Colonic mucosa (tissue), 4 donors: ENCODE results near the gene DNPEP. TPM values are rescaled to one million over a fixed set of nuclear protein-coding genes. Genes with fewer than 3 reads are reported as not detected.

Experiments
- DNase-seq: peaks from one replicate; pipeline ENCODE4 v3.0.0-alpha.2; 2020
- H3K27ac ChIP-seq: fragments of 200-600 bp; one replicate; pipeline ENCODE4 v1.8.0; 2021
- H3K27me3 ChIP-seq: fragments of 200-600 bp; one replicate; pipeline ENCODE4 v1.8.0; 2021
- H3K36me3 ChIP-seq: fragments of 200-600 bp; one replicate; pipeline ENCODE4 v1.8.0; 2021
- H3K4me1 ChIP-seq: fragments of 200-600 bp; one replicate; pipeline ENCODE4 v1.8.0; 2021; ENCODE audit warnings: mild to moderate bottlenecking
- H3K4me3 ChIP-seq: fragments of 200-600 bp; one replicate; pipeline ENCODE4 v1.8.0; 2021
- H3K9ac ChIP-seq, 2 donors: one replicate each; pipeline ENCODE4 v1.7.0; 2013; ENCODE audit warnings: control low read depth in 2 of 2, low read depth in 2 of 2, low read length in 2 of 2
- H3K9me3 ChIP-seq: fragments of 200-600 bp; one replicate; pipeline ENCODE4 v1.8.0; 2021
- intact Hi-C: fragments of 100-400 bp; cut with DNase I; formaldehyde crosslinking; loops from one replicate; pipeline ENCODE4 v1.14.1; 2022
- total RNA-seq, 2 donors: library from RNA; stranded (reverse); fragmentation: NEBNext Ultra II Directional in 1 of 2; extraction: Animal tissue kit (Norgen Biotek cat#: 25700) in 1 of 2; gene quantifications; one replicate each; pipeline ENCODE4 v1.2.1, GENCODE V29; 2021
- TF ChIP-seq, protein P1 (sequence below): fragments of 200-600 bp; IDR thresholded peaks from one replicate; pipeline ENCODE4 v1.8.0; 2022; ENCODE audit warnings: antibody characterized with exemption, mild to moderate bottlenecking
- donor health status: healthy.
- donor health status: DM: no; HTN: no; CAD: no.
- donor health status: DM: no; HTN: no; CAD: no.

DNPEP gene
- total RNA-seq, 2 donors from 2014 or later: 96.1 to 96.7 TPM

DNA sequence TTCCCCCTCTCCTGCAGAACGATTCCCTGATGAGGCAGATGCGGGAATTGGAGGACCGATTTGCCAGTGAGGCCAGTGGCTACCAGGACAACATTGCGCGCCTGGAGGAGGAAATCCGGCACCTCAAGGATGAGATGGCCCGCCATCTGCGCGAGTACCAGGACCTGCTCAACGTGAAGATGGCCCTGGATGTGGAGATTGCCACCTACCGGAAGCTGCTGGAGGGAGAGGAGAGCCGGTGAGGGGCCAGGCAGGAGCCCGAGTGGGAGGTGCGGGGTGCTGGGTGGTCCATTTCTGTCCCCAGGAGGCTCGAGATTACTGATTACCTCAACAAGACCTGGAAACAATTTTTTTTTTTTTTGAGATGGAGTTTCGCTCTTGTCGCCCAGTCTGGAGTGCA, 33.6 kb upstream of the DNPEP start:
- DNase-seq: no peak
- Histone ChIP-seq H3K9me3 (no peaks in the 10 kb centered on the region), H3K27me3 (peaks cover 15% of the 10 kb centered on the region), H3K27ac (no peak overlapping the region), H3K4me1 (no peaks in the 10 kb centered on the region), H3K36me3 (no peaks in the 10 kb centered on the region), H3K4me3 (peak overlapping the region; percentile 4), H3K9ac (no peak overlapping the region)
- TF ChIP-seq, protein P1, sequence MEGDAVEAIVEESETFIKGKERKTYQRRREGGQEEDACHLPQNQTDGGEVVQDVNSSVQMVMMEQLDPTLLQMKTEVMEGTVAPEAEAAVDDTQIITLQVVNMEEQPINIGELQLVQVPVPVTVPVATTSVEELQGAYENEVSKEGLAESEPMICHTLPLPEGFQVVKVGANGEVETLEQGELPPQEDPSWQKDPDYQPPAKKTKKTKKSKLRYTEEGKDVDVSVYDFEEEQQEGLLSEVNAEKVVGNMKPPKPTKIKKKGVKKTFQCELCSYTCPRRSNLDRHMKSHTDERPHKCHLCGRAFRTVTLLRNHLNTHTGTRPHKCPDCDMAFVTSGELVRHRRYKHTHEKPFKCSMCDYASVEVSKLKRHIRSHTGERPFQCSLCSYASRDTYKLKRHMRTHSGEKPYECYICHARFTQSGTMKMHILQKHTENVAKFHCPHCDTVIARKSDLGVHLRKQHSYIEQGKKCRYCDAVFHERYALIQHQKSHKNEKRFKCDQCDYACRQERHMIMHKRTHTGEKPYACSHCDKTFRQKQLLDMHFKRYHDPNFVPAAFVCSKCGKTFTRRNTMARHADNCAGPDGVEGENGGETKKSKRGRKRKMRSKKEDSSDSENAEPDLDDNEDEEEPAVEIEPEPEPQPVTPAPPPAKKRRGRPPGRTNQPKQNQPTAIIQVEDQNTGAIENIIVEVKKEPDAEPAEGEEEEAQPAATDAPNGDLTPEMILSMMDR: no peak
- intact Hi-C loops: no loop called here

DNA sequence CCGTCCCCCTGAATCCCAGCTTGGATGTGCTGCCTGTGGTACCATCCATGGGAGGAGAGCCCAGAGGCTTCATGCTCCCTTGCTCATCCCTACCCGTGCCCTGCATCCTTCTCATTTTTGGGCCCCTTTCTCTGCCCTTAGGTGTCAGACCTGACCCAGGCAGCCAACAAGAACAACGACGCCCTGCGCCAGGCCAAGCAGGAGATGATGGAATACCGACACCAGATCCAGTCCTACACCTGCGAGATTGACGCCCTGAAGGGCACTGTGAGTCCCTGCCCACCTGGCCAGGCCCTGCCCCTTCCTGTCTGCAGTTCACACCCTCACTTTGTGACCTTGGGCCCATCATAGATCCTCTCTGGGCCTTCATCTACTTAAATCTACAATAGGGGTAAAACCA, 33.0 kb upstream of the DNPEP start:
- no peaks in the 10 kb centered on the region for H3K4me1 ChIP-seq
- peaks cover 15% of the 10 kb centered on the region for H3K27me3 ChIP-seq
- H3K4me3 ChIP-seq: peak overlapping the region; percentile 24
- intact Hi-C loops: no loop called here
- H3K36me3 ChIP-seq: no peaks in the 10 kb centered on the region
- no peak for DNase-seq
- no peaks in the 10 kb centered on the region for H3K9me3 ChIP-seq
- H3K9ac ChIP-seq: peak overlapping the region in 1 of 2 donors; percentile 16
- no peak overlapping the region for H3K27ac ChIP-seq
- TF ChIP-seq, protein P1: no peak

DNA sequence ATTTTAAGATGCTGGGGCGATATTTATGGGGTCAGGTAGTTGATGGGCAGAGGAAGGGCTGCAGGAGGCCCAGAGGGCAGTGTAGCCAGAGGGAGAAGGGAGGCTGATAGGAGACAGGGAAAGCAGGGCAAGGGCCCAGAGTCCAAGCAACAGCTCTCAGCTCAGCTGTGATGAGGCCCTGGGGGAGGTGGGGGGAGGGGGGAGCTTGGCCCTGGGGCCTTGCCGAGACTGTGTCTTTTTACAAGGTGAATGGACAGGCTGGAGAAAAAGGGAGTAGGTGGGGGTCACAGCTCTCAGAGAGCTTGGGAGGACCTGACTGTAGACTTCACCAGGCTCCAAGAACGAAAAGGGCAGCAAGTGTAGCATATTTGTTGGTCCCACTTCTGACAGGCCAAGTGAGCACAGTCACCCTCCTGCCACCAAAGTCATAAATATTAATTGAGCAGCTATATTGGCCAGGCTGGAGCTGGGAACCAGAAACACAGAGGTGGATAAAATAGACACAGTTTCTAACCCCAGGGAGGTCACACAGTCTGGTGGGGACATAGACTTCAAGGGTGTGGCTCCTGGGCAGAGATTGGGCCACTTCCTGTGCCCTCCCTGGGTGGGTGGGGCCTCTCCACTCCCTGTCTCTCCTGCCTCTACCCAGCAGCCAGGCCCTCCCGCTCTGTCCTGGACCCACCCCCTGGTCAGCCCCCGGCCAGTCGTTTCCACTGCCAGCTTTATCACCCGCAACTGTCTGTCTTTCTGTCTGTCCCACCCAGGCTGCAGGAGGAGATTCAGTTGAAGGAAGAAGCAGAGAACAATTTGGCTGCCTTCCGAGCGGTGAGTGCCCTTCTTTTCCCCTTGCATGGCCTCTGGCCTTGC, 31.9 kb upstream of the DNPEP start:
- Histone ChIP-seq H3K27me3 (peaks cover 15% of the 10 kb centered on the region), H3K36me3 (no peaks in the 10 kb centered on the region), H3K4me3 (peak overlapping the region; percentile 24), H3K27ac (peak overlapping the region; percentile 27), H3K4me1 (no peaks in the 10 kb centered on the region), H3K9me3 (no peaks in the 10 kb centered on the region), H3K9ac (peak overlapping the region; percentile 34 to 35)
- TF ChIP-seq, protein P1: no peak
- DNase-seq: no peak
- intact Hi-C loops: no loop called here

DNA sequence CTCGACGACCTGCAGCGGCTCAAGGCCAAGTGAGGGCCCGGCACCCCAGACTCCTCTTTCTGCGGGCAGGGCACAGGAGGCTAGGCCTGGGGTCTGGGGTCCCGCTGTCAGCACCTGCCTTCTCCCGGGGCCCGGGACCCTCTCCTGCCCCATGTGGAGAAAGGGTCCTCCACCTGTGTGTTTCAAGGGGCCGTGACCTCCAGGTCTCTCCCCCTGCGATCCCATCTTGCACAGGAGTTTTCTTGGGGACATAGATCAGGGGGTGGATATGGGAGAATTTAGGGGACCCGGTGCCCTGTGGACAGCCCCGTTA, 31.3 kb upstream of the DNPEP start:
- DNase-seq: no peak
- intact Hi-C loops: no loop called here
- H3K27me3 ChIP-seq: peaks cover 15% of the 10 kb centered on the region

DNA sequence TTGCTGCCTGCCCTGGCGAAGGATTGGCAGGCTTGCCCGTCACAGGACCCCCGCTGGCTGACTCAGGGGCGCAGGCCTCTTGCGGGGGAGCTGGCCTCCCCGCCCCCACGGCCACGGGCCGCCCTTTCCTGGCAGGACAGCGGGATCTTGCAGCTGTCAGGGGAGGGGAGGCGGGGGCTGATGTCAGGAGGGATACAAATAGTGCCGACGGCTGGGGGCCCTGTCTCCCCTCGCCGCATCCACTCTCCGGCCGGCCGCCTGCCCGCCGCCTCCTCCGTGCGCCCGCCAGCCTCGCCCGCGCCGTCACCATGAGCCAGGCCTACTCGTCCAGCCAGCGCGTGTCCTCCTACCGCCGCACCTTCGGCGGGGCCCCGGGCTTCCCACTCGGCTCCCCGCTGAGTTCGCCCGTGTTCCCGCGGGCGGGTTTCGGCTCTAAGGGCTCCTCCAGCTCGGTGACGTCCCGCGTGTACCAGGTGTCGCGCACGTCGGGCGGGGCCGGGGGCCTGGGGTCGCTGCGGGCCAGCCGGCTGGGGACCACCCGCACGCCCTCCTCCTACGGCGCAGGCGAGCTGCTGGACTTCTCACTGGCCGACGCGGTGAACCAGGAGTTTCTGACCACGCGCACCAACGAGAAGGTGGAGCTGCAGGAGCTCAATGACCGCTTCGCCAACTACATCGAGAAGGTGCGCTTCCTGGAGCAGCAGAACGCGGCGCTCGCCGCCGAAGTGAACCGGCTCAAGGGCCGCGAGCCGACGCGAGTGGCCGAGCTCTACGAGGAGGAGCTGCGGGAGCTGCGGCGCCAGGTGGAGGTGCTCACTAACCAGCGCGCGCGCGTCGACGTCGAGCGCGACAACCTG, 30.7 kb upstream of the DNPEP start, which contains the start of gene DES:
Gene DES (plus strand): TSS at position 223 of the 857 bp plus-strand sequence. CDS start 86 bp downstream, at position 309.
- Histone ChIP-seq H3K36me3 (no peaks in the 10 kb centered on the region), H3K27ac (peak within 1 kb of the TSS; percentile 40), H3K4me1 (no peaks in the 10 kb centered on the region), H3K9ac (peak within 1 kb of the TSS in 1 of 2 donors; percentile 34), H3K27me3 (peaks cover 15% of the 10 kb centered on the region), H3K4me3 (peak within 1 kb of the TSS; percentile 24), H3K9me3 (no peaks in the 10 kb centered on the region)
- DNase-seq: no peak
- TF ChIP-seq, protein P1: no peak
- intact Hi-C loops: no loop called here

More for the DNA sequence above, 31.3 kb upstream of the DNPEP start:
- Histone ChIP-seq H3K9me3 (no peaks in the 10 kb centered on the region), H3K4me3 (peak overlapping the region; percentile 24), H3K9ac (peak overlapping the region in 1 of 2 donors; percentile 34), H3K36me3 (no peaks in the 10 kb centered on the region), H3K4me1 (no peaks in the 10 kb centered on the region), H3K27ac (peak overlapping the region; percentile 27)
- TF ChIP-seq, protein P1: no peak
